ENCODE results near the gene SRD5A1.

SRD5A1 gene

DNA sequence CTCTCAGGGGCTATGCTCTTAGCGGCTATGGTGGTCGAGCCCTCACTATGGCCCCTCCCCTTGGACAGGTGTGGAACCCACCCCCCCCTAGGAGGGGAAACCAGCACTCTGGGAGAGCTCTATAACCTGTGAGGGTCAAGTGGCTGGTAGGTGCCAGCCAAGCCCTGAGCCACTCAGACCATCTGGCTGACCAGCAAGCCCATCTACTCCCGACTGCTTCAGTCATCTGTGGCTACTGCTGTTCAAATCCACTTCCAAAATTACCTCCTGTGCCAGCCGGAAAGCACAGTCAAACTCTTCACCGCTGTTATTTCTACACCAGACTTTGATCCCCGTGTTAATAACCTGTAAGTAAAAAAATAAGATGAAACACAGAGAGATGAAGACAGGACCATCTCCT, 28.9 kb upstream of the SRD5A1 start:
- DNase-seq (ENCODE audit: low spot score), result no peak

DNA sequence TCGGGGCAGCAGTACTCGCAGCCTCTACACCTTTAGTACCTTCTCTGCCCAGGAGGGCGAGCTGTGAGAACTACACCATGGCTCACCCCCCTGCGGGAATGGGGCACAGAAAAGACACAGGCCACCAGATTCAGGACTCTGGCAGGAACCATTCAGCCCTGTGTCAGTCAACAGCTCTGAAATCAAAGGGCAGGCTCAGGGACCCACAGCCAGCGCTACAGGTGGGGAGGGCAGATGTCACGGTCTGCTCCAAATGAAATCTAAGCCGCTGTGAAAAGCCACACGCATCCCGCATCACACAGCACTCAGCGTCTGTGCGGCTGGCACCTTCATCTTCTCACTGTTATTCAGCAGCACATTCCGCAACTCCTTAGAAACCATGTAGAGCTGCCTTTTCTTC, 28.3 kb upstream of the SRD5A1 start:
- DNase-seq (ENCODE audit: low spot score), result no peak

DNA sequence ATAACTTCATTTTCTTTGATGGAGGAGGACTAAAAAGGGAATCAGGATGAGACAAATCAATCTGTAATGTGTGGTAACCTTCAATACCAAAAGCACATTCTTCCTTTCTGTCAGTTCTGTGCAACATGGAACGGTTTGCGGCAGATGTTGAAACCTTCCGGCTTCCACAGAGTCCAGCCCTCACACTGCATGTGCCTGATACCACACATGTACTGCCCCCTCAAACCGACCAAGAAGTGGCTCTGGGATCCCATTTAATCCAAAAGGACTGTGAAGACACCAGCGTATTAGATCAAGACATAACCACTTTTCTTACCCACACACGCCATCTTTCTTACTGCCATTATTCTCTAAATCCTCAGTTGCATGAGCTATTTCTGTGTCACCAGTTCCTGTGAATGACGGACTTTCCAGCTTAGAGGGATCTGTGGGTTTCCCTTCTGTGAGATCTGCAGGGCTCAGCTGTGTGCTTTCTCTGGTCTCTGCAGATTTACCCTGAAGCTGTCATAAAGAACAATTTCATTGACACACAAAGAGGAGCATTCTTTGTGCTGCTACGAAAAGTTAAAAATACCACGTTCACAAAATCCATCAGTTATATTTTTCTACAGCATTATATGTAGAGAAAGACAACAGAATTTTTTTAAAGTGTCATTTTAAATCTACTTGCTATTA, 26.2 kb upstream of the SRD5A1 start:
- no peak for DNase-seq (ENCODE audit: low spot score)

DNA sequence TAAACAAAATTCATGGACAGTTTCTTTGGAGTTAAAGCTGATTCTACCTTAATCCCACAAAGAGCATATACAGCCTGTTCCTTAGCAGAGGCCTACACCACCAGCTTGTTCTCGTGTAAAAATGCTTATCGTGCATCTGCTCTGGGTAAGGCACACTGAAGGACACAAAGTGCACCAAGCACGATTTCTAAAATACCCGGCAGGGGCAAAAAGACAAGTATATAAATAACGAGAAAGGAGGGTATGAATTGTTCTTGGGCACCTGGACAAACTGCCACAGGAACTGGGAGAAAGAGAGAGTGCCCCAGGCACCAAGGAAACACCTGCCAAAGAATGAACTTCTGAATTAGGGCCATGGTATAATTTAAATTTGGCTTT, 25.7 kb upstream of the SRD5A1 start:
- no peak for DNase-seq (ENCODE audit: low spot score)

DNA sequence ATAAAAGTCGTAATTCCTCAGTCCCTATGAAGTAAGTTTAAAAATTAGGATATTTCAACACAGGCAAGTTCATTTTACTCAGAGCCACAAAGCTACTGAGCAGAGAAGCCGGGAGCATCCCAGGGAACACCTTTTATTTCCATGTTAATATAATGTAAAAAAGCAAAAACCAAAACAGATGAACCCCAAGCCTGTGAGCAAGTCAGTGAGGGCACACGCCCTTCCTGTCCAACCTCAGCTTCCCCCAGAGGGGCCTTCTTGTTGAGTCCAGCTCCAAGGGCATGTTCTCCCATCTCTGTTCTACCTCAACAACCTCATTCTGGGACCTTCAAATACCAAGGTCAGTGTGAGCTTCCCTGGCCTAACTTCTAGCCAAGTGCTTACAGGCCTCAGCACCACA, 25.2 kb upstream of the SRD5A1 start:
- DNase-seq (ENCODE audit: low spot score), result no peak

DNA sequence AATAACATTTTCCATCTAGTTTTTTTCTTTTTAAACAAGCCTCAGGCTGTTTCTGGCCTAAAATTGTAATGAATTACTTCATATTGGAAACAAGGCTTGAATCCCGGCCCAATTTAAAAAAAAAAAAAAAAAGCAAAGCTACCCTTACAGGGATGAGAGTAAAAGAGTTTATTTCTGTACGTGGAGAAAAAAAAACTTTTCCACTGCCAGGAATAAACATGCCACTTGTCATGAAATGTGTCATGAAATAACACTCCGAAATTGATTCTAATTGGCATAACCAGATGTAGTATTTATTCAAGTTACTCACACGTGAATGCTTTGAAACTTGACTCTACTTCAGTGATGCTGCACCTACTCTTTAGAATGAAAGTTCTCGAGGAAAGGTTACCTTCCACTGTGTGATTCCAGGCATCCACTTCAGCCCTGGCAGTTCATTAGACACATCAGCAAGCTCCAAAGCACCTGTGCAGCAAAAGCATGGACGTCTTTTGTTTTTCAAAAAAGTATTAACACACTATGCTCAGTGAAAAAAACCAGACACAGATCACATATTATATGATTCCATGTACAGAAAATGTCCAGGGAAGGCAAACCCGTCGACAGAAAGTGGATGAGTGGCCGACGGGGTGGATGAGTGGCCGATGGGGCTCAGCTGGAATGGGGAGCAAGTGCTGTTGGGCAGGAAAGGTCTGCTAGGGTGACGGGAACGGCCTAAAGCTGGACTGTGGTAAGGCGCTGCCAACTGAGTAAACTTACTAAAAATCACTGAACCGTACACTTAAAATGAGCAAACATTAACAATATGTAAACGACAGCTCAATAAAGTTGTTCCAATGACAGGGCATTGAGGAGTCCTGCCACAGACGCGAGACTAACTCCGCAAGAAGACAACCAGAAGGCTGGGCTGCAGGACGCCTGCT, 21.6 kb upstream of the SRD5A1 start:
- DNase-seq (ENCODE audit: low spot score), result no peak

DNA sequence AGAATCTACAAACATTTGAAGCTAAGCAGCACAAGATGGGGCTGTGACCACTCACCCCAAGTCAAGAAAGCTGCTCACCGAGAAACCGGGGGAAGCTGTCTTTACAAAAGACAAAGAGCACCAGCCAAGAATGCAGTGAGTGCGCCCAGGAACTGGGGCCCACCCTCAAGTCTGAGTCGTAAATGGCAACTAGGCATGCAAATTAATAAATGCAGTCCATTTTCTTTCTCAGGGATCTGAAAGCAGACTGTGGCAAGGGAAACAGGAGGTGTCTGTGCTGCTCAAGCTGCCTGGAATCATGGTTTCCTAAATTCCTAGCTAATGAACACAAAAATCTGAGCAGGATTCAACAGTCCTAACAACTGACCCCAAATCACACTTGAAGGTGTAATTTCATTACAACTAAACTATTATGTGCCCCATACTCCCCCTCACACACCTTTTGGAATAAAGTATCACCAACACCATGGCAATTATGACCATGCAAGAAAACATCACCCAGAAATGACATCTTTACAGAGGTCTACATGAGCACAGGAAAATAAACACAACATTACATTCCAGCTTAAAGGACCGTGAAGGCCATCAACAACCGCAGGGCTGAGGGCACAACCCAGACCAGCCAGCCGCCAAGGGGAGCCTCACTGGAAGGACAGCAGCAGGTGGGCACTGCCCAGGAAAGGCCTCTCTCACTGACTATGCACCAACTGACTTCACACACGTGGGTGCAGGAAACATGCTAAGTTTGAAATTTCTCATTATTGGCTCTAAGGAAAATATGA, 18.0 kb upstream of the SRD5A1 start:
- no peak for DNase-seq (ENCODE audit: low spot score)

DNA sequence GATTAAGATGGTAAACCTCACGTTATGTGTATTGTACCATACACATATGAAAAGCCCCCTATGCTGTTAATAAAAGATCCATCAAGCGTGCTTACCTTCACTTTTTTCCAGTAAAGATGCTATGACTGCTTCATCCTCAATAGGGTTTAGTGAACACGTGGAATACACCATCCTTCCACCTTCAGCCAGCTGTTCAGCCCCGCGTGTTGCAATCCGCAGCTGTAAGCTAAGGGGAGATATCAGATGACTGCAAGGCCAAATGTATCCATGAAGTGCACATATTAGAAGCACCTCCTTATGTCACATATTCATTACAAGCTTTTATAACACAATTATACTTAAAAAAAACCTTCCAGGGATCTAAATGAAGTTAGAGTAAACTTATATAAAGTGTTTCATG, 16.6 kb upstream of the SRD5A1 start:
- no peak for DNase-seq (ENCODE audit: low spot score)

DNA sequence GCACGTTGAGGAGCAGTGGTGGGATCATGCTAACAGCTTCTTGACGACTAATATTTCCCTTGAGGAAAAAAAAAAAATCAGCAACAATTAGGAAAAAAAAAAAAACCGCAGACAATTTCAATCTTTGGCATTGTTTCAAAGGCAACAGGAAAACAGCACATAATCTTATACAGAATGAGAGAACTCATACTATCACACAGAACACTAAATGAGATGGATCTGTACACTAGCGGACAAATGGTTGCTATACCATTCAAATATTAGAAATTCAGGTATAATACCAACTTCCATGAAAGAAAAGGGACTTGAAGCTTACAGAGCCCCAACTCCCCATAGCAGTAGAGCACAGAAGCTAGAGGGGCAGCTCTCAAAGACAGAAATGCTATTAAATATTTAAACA, 10.0 kb upstream of the SRD5A1 start:
- DNase-seq (ENCODE audit: low spot score), result no peak

DNA sequence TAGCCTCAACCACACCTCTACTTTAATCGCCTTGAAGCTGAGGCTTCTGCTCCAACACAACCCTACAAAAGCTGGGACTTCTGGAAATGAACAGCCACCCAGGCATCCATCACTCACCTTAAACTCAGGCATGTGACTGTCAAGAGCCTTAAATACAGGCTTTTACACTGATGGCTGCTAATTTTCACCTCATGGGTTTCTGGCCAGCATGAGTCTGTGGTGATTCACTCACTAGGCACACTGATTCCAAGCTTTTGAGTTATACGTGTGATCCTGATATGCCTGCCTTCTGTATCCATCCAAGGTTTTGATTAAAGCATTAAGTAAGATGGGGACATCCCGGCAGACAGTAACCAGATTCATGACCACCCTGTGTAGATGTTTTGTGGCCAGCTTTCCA, 9.3 kb upstream of the SRD5A1 start:
- no peak for DNase-seq (ENCODE audit: low spot score)

DNA sequence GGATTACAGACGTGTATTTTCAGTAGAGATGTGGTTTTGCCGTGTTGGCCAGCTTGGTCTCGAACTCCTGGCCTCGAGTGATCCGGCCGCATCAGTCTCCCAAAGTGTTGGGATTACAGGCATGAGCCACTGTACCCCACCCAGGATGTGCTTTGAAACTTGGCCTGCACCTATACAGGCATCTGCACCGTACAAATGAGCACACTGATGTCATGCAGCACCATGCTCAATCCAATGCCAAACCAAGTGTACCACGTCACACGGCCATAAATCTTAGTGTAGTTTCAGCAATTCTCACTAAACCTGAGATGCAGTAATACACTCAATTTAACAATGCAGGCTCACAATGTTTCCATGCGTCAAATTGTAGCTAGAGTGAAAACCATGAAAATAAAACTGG, 6.7 kb upstream of the SRD5A1 start:
- no peak for DNase-seq (ENCODE audit: low spot score)

DNA sequence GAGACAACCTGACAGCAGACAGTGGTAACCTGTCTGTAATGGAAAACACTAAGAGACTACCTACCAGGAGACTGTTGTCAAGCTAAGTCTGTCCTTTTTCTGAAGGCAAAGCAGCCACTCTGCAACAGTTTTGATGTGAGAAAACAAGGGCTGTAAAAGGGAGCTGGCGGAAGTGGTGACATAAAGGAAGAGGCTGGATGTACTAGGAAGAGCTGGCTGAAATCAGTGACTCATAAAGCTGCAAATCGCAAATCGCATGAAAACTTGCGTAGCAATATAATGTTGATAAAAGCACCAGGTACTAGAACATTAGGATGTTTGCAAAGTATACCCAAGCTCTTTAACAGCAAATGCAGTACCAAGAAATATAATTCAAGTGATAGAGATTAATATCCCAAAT, 1.8 kb upstream of the SRD5A1 start:
- no peak for DNase-seq (ENCODE audit: low spot score)

DNA sequence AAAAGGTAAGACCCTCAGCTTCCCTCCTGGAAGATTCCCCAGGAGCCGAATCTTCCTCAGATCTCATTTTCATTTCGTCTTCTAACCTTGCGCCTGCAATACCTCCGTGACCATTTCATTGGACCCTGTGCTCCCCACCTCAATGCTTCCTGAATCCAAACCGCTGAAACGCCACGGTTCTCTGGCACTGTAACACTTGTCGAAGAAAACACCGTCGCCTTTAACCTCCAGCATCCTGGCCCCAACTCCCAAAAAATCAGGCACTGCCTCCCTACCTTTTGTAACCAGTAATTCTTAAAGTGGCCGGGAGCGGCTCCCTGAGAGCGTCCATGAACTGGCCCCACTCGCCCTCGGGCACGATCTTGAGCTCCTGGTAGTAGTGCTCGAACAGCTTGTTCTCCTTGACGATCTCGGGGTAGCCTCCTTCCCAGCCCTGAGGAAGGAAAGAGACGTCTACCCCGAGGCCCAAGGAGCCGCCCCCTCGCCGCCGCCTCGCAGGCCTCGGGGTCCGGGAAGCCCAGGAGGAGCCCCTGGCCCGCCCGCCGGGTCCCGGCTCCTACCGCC, 834 bp upstream of the SRD5A1 start:
- DNase-seq (ENCODE audit: low spot score), result no peak

DNA sequence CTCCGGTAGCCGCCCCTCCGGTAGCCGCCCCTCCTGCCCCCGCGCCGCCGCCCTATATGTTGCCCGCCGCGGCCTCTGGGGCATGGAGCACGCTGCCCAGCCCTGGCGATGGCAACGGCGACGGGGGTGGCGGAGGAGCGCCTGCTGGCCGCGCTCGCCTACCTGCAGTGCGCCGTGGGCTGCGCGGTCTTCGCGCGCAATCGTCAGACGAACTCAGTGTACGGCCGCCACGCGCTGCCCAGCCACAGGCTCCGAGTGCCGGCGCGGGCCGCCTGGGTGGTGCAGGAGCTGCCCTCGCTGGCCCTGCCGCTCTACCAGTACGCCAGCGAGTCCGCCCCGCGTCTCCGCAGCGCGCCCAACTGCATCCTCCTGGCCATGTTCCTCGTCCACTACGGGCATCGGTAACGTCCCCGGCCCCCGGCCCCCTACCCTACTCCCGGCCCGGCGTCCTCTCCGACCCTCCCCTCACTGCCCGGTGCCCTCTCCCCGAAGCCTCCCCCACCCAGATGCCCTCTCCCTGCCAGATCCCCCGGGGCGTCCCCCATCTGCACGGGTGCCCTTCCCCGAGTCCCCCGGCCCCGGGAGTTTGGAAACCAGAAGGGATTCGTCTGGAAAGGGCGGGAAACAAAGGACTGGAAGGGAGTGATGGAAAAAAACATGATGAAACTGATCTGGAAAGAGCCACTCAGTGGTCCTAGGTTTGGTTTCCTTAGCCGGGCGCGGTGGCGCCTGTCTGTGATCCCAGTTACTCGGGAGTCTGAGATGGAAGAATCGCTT, 417 bp downstream of the SRD5A1 start:
- peak; percentile 31 for DNase-seq (ENCODE audit: low spot score)

DNA sequence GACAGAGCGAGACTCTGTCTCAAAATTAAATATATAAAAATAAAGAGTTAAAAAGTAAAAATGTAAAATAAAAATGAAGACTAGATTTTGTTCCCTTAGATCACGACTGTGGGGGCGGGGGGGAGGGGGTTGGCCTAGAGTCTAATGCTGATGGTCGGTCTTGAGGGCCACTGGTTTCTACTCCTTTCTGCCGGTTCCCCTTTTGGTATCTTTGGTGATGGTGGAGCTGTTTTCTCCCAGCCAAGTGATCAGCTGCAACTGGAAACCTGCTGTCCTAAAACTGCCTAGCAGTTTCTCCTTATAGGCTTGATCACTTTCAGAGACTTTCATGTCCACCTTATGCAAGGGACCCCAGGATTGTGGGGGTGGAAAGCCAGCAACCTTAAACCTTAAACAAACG, 1.1 kb downstream of the SRD5A1 start:
- peak; percentile 33 for DNase-seq (ENCODE audit: low spot score)

DNA sequence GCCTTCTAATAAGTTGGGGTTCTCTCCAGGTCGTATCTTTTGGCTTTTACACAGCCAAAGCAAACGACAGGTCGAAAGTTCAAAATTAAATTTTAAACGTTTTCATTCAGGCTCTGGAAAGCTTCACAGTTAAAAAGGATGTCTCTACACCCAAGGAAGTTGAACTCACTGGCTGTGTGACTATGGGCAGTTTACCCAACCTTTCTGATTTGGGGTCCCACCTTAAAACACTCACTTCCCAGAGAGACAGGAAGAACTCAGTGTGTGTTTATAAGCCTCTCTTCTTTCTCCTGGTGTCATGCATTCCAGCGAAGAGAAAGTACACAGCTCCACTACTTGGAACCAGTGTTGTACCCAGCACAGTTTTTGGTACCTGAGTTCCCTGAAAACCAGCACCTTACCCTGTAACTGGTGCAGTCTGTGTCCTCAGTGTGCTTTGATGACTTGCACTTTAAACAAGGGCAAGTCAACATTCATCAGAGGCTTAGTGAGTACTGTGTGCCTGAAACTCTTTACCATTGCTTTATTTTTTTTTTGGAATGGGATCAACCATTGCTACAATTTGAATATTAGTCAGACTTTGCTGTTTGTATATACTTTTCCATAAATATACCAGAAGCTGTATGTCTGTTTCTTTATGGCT, 1.7 kb downstream of the SRD5A1 start:
- DNase-seq (ENCODE audit: low spot score), result no peak

DNA sequence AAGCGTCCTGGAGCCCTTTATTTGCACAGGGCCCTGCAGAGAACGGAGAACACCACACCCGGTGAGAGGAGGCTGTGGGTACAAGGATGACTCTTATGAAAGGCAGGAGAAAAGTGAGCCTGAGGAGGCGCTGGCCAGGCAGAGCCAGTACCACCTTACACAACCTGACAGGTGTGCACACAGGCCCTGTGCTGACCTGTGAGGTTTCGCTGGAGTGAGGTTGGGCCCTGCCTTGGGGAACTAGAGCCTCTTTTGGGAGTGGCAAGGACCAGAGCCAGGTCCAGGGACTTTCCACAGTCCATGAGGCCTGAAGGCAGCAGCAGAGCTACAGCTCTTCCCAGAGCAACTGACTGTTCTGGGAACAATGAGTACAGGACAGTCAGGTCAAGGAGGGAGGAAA, 3.1 kb downstream of the SRD5A1 start:
- DNase-seq (ENCODE audit: low spot score), result no peak

DNA sequence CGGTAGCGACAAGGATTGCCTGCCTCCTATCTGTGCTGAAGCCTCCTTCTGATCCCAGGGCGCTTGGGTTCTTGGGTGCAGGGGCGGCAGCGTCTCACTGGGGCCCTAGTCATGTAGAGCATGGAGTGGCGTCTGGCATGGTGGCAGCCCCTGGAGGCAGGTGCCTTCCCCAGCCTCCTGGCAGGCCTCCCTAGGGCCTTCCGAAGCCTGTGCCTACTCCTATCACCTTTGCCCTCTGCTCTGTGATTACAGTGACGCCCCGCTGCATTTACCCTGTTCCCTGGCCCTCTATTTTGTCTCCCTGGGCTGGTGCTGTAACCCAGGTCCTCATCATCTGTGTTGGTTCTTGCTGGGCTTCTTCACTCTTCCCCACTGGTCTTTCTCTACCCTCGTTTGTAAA, 3.8 kb downstream of the SRD5A1 start:
- DNase-seq (ENCODE audit: low spot score), result no peak

DNA sequence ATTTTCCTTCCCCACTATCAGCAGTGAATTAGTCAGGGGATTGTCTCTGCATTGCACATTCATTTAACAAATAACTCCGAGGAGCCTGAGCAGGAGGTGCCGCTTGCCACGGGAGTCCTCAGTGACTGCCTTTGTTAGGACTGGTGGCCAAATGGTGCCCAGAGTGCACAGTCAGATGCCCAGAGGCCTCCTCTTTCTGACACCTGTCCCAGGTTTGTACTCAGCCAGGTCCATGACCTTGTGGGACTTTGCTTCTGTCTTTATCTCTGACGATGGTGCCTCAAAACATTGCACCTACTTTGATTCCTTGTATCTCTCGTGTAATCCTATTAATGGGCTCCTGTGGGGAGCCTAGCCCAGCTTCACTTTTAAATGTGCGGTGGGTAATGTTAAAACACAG, 4.3 kb downstream of the SRD5A1 start:
- DNase-seq (ENCODE audit: low spot score), result no peak

DNA sequence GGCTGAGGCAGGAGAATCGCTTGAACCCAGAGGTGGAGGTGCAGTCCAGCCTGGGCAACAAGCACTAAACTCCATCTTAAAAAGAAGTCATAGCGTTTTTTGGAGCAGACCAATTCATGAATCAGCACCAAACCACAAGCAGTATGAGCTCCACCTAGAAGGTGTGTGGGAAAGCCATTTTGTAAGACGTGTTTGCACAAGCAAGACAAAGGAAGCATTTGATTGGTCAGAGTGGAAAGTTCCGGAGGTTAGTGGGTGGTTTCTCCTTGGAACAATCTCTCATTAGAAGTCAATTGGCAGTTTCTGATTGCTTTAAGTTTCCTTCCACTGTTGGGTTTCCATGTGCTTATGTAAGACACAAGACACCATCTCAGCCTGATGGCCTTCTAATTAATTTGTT, 5.0 kb downstream of the SRD5A1 start:
- no peak for DNase-seq (ENCODE audit: low spot score)

DNA sequence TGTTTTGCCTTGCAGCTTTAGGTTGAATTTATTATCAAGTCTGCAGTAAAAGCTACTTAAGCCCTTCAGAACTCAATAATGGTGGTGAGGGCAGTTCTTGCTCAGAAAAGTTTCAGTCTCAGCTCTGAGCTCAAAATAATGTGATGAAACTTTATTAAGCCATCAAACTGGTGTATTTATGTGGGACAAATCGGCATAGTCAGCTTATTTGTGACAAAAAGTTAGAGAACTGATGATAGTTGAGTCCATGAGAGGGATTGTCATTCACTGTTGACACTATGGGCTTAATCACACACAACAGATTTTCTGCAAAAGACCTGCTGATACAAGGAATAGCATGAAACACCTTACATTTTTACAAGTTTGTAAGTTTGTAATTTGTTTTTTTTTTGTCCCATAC, 9.4 kb downstream of the SRD5A1 start:
- DNase-seq (ENCODE audit: low spot score), result no peak
